ENCODE results near the gene MATN3. TPM values are rescaled to one million over a fixed set of nuclear protein-coding genes. Genes with fewer than 3 reads are reported as not detected.

MATN3 gene
- total RNA-seq, 1 donor from 2014 or later, result 0.32 TPM

DNA sequence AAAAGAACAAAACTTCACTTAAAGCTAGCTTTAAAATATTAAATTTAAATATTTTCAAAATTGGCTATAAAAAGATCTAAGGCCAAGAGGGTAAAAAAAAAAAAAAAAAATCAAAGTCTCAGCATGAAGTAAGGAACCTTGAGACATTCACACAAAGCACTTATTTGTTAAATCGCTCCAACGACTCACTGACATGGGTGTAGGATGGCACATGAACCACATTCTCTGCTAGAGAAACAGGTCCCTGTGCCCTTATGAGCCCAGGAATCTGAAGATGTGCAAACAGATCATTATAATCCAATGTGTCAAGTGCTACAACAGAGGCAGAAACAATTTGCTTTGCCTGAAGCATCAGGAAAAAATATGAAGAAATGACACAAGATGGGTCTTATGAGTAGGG is 25.2 kb upstream of the MATN3 start:
- TF ChIP-seq, protein P1, sequence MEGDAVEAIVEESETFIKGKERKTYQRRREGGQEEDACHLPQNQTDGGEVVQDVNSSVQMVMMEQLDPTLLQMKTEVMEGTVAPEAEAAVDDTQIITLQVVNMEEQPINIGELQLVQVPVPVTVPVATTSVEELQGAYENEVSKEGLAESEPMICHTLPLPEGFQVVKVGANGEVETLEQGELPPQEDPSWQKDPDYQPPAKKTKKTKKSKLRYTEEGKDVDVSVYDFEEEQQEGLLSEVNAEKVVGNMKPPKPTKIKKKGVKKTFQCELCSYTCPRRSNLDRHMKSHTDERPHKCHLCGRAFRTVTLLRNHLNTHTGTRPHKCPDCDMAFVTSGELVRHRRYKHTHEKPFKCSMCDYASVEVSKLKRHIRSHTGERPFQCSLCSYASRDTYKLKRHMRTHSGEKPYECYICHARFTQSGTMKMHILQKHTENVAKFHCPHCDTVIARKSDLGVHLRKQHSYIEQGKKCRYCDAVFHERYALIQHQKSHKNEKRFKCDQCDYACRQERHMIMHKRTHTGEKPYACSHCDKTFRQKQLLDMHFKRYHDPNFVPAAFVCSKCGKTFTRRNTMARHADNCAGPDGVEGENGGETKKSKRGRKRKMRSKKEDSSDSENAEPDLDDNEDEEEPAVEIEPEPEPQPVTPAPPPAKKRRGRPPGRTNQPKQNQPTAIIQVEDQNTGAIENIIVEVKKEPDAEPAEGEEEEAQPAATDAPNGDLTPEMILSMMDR (IDR thresholded peaks at IDR 0.05; ENCODE audit: partially characterized antibody, unreplicated experiment), result no peak
- H3K27ac Mint-ChIP-seq (ENCODE audit: unreplicated experiment), result no peak overlapping the region
- no peaks in the 10 kb centered on the region for H3K36me3 Mint-ChIP-seq (ENCODE audit: unreplicated experiment)
- H3K4me1 Mint-ChIP-seq (ENCODE audit: low read depth, unreplicated experiment), result peaks cover 5% of the 10 kb centered on the region
- DNase-seq, result no peak
- no peaks in the 10 kb centered on the region for H3K9me3 Mint-ChIP-seq (ENCODE audit: unreplicated experiment)
- no peaks in the 10 kb centered on the region for H3K27me3 Mint-ChIP-seq (ENCODE audit: unreplicated experiment)
- no peak overlapping the region for H3K4me3 Mint-ChIP-seq (ENCODE audit: unreplicated experiment)

DNA sequence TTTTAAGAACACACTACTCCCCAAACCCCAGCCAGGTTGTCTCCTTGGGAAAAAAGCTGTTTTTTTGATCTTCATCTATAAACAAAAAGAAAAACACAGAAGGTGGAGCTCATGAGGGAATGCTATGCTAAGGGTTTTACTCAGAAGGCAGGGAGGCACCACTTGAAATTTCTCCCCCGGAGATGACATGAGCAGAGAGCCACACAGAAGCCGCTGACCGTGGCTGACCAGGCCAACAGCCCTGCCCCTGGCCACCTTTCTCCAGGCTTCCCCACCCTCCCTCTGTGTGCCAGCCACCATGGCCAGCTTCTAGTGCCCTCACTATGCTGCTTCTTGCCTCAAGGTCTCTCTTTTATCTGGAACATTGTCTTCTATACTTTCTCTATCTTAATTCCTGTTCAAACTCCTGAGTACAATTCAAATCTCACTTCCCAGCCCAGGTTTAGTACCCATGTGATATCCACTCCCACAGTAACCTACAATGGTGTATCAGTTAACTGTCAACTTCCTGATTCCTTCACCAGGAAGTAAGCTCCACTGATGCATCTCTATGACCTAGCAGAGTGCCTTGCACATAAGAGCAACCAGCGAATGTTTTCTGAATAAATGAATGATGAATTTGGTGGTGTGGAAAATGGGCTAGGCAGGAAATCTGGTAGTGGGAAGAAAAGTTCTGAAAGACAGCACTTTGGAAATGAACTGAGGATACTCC is 23.6 kb upstream of the MATN3 start:
- H3K27ac Mint-ChIP-seq (ENCODE audit: unreplicated experiment), result peak overlapping the region; percentile 24
- H3K9me3 Mint-ChIP-seq (ENCODE audit: unreplicated experiment), result no peaks in the 10 kb centered on the region
- peaks cover 7% of the 10 kb centered on the region for H3K36me3 Mint-ChIP-seq (ENCODE audit: unreplicated experiment)
- TF ChIP-seq, protein P1 (IDR thresholded peaks at IDR 0.05; ENCODE audit: partially characterized antibody, unreplicated experiment), result no peak
- no peaks in the 10 kb centered on the region for H3K4me1 Mint-ChIP-seq (ENCODE audit: low read depth, unreplicated experiment)
- H3K27me3 Mint-ChIP-seq (ENCODE audit: unreplicated experiment), result no peaks in the 10 kb centered on the region
- DNase-seq, result no peak
- no peak overlapping the region for H3K4me3 Mint-ChIP-seq (ENCODE audit: unreplicated experiment)

DNA sequence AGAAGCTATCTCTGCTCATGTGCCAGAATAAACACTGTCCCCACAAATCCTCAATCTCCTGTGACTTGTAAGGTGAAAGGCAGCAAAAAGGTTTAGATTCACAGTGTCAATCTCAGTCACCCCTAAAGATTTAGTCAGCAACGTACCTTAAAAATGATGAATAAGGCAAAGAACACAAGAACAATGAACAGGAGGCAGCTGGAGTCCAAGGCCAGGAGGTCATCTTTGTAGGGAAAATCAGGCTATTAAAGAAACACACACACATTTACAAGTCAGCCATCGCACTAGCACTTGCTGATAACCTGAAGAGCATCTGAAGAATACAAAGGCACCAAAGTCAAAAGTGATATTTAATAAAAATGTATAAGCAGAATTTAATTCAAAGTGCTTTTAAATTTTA is 22.4 kb upstream of the MATN3 start:
- Mint-ChIP-seq H3K4me3 (ENCODE audit: unreplicated experiment) (no peak overlapping the region), H3K4me1 (ENCODE audit: low read depth, unreplicated experiment) (no peaks in the 10 kb centered on the region), H3K27me3 (ENCODE audit: unreplicated experiment) (no peaks in the 10 kb centered on the region), H3K9me3 (ENCODE audit: unreplicated experiment) (no peaks in the 10 kb centered on the region), H3K36me3 (ENCODE audit: unreplicated experiment) (peaks cover 18% of the 10 kb centered on the region), H3K27ac (ENCODE audit: unreplicated experiment) (no peak overlapping the region)
- TF ChIP-seq, protein P1 (IDR thresholded peaks at IDR 0.05; ENCODE audit: partially characterized antibody, unreplicated experiment), result no peak
- no peak for DNase-seq

DNA sequence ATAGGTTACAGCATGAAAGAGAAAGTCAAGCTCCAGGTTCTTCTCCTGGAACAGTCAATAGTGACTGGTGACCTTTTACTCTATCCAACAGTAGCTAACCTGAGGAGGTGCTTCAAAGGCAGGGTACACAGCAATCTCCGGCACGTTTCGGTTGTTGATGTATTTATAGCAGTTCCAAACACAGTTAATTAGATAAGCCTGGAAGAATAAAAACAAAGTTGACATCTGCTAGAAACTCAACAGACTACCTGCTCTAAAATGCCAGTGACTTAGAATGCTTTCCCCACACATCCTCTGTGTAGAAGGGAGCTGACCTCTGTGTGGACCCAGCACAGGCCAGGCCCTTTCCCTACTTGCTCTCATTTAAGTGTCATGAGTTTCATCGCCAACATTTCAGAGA is 21.8 kb upstream of the MATN3 start:
- H3K27ac Mint-ChIP-seq (ENCODE audit: unreplicated experiment), result no peak overlapping the region
- no peaks in the 10 kb centered on the region for H3K27me3 Mint-ChIP-seq (ENCODE audit: unreplicated experiment)
- H3K9me3 Mint-ChIP-seq (ENCODE audit: unreplicated experiment), result peaks cover 1% of the 10 kb centered on the region
- DNase-seq, result no peak
- peaks cover 24% of the 10 kb centered on the region for H3K36me3 Mint-ChIP-seq (ENCODE audit: unreplicated experiment)
- TF ChIP-seq, protein P1 (IDR thresholded peaks at IDR 0.05; ENCODE audit: partially characterized antibody, unreplicated experiment), result no peak
- H3K4me3 Mint-ChIP-seq (ENCODE audit: unreplicated experiment), result no peak overlapping the region
- H3K4me1 Mint-ChIP-seq (ENCODE audit: low read depth, unreplicated experiment), result no peaks in the 10 kb centered on the region

DNA sequence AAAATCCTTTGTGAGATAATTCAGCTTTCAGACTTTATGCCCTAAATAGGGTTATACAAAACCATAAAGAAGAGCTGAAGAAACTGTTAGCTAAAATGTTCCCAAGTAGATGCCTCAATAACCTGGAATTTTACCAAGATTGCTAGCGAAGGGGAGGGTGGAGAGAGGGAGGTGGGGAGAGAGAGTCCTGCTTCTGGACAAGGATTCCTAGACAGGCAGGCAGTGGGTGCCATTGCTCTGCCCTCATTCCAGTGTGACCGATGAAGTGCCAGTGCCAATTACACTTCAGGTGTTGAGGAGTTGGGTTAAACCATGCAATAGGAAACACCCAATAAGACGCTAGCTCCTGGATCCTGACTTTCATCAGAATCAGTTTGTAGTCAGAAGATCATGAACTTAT is 20.9 kb upstream of the MATN3 start:
- DNase-seq, result no peak
- Mint-ChIP-seq H3K4me1 (ENCODE audit: low read depth, unreplicated experiment) (no peaks in the 10 kb centered on the region), H3K9me3 (ENCODE audit: unreplicated experiment) (peaks cover 1% of the 10 kb centered on the region), H3K27ac (ENCODE audit: unreplicated experiment) (no peak overlapping the region), H3K36me3 (ENCODE audit: unreplicated experiment) (peaks cover 24% of the 10 kb centered on the region), H3K27me3 (ENCODE audit: unreplicated experiment) (no peaks in the 10 kb centered on the region), H3K4me3 (ENCODE audit: unreplicated experiment) (no peak overlapping the region)
- TF ChIP-seq, protein P1 (IDR thresholded peaks at IDR 0.05; ENCODE audit: partially characterized antibody, unreplicated experiment), result no peak
